Measurements from ENCODE around the gene EGFR.

The EGFR gene

GRCh38 chr7:55065079-55065478 lies 46.3 kb downstream of the EGFR start:
- Histone ChIP-seq H4K20me1 (ENCODE audit: low read depth, low read length) (no peaks in the 10 kb centered on the region), H3K4me3 (ENCODE audit: insufficient read depth, low read length, poor library complexity, severe bottlenecking) (no peak overlapping the region), H3K9me3 (ENCODE audit: insufficient read depth, low read length) (no peaks in the 10 kb centered on the region), H3K27ac (ENCODE audit: low read depth, low read length) (no peak overlapping the region), H3K79me2 (ENCODE audit: insufficient read depth, low read length) (no peaks in the 10 kb centered on the region), H3K27me3 (ENCODE audit: low read length) (no peaks in the 10 kb centered on the region), H2AFZ (ENCODE audit: low read depth, low read length, severe bottlenecking) (no peak overlapping the region), H3K36me3 (ENCODE audit: low read length) (no peaks in the 10 kb centered on the region), H3K9me2 (replicated peaks; ENCODE audit: insufficient read depth, low read length) (no peaks in the 10 kb centered on the region), H3K4me2 (ENCODE audit: low read depth, low read length, poor library complexity, severe bottlenecking) (no peak overlapping the region), H3K9ac (ENCODE audit: low read length) (no peak overlapping the region), H3F3A (ENCODE audit: insufficient read depth) (no peaks in the 10 kb centered on the region)
- TF ChIP-seq CTCF (IDR thresholded peaks at IDR 0.05; ENCODE audit: insufficient read depth, low read length, poor library complexity, severe bottlenecking) (no peak), EZH2phosphoT487 (conservative IDR thresholded peaks at IDR 0.05; ENCODE audit: low read length) (no peak)

GRCh38 chr7:55065511-55066229 lies 46.9 kb downstream of the EGFR start:
- Histone ChIP-seq H4K20me1 (ENCODE audit: low read depth, low read length) (no peaks in the 10 kb centered on the region), H3K27me3 (ENCODE audit: low read length) (no peaks in the 10 kb centered on the region), H3F3A (ENCODE audit: insufficient read depth) (no peaks in the 10 kb centered on the region), H3K79me2 (ENCODE audit: insufficient read depth, low read length) (no peaks in the 10 kb centered on the region), H2AFZ (ENCODE audit: low read depth, low read length, severe bottlenecking) (no peak overlapping the region), H3K4me2 (ENCODE audit: low read depth, low read length, poor library complexity, severe bottlenecking) (no peak overlapping the region), H3K4me3 (ENCODE audit: insufficient read depth, low read length, poor library complexity, severe bottlenecking) (no peak overlapping the region), H3K9me2 (replicated peaks; ENCODE audit: insufficient read depth, low read length) (no peaks in the 10 kb centered on the region), H3K9ac (ENCODE audit: low read length) (no peak overlapping the region), H3K27ac (ENCODE audit: low read depth, low read length) (no peak overlapping the region), H3K36me3 (ENCODE audit: low read length) (no peaks in the 10 kb centered on the region), H3K9me3 (ENCODE audit: insufficient read depth, low read length) (no peaks in the 10 kb centered on the region)
- no peak for TF ChIP-seq EZH2phosphoT487 (conservative IDR thresholded peaks at IDR 0.05; ENCODE audit: low read length)
- TF ChIP-seq CTCF (IDR thresholded peaks at IDR 0.05; ENCODE audit: insufficient read depth, low read length, poor library complexity, severe bottlenecking), result no peak

- H2AFZ ChIP-seq (ENCODE audit: low read depth, low read length, severe bottlenecking), result no peak overlapping the region
- no peaks in the 10 kb centered on the region for H3K36me3 ChIP-seq (ENCODE audit: low read length)
- H4K20me1 ChIP-seq (ENCODE audit: low read depth, low read length), result no peaks in the 10 kb centered on the region
- no peaks in the 10 kb centered on the region for H3K79me2 ChIP-seq (ENCODE audit: insufficient read depth, low read length)
- no peak overlapping the region for H3K9ac ChIP-seq (ENCODE audit: low read length)
- H3K4me3 ChIP-seq (ENCODE audit: insufficient read depth, low read length, poor library complexity, severe bottlenecking), result no peak overlapping the region
- H3K9me2 ChIP-seq (replicated peaks; ENCODE audit: insufficient read depth, low read length), result no peaks in the 10 kb centered on the region
- no peak overlapping the region for H3K27ac ChIP-seq (ENCODE audit: low read depth, low read length)
- H3F3A ChIP-seq (ENCODE audit: insufficient read depth), result no peaks in the 10 kb centered on the region
- H3K27me3 ChIP-seq (ENCODE audit: low read length), result no peaks in the 10 kb centered on the region
- no peak for TF ChIP-seq EZH2phosphoT487 (conservative IDR thresholded peaks at IDR 0.05; ENCODE audit: low read length)
- no peak for TF ChIP-seq CTCF (IDR thresholded peaks at IDR 0.05; ENCODE audit: insufficient read depth, low read length, poor library complexity, severe bottlenecking)
- no peak overlapping the region for H3K4me2 ChIP-seq (ENCODE audit: low read depth, low read length, poor library complexity, severe bottlenecking)
- H3K9me3 ChIP-seq (ENCODE audit: insufficient read depth, low read length), result no peaks in the 10 kb centered on the region
Observed at GRCh38 chr7:55066524-55066923, 47.7 kb downstream of the EGFR start.
